Measurements from ENCODE around the gene SEC61B.

DNA sequence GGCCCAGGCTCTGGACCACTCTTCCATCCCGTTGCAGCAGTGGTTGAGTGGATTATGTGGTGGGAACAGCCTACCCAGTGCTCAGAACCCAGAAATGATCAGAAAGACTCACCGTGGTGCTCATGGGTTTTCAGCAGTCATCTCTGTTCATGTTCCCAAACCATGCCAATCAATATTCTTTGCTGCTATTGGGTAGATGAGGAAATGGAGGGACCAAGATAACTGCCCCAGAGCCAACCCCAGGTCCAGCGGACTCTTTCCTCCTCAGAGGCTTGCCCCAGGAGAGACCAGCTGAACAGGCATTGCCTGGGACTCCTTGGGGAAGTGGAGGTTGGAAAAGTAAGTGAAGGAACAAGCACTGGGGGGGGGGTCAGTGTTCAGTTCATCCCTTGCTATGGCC is 38.5 kb upstream of the SEC61B start:
- TF ChIP-seq CTCF (IDR thresholded peaks at IDR 0.05) (no peak), POLR2A (IDR thresholded peaks at IDR 0.05) (no peak)
